Skeletal muscle cell (primary cell): ENCODE data around the gene ITPRIP.

ENCODE experiments used
- DNase-seq: peaks from one replicate; pipeline ENCODE4 v3.0.0-alpha.2; 2010; ENCODE audit warnings: low read depth
- H3K4me3 ChIP-seq: 2 replicates; pipeline ENCODE4 v1.5.1; 2011; ENCODE audit warnings: low read depth, mild to moderate bottlenecking, control low read depth, low read length, moderate library complexity

ITPRIP gene

DNA sequence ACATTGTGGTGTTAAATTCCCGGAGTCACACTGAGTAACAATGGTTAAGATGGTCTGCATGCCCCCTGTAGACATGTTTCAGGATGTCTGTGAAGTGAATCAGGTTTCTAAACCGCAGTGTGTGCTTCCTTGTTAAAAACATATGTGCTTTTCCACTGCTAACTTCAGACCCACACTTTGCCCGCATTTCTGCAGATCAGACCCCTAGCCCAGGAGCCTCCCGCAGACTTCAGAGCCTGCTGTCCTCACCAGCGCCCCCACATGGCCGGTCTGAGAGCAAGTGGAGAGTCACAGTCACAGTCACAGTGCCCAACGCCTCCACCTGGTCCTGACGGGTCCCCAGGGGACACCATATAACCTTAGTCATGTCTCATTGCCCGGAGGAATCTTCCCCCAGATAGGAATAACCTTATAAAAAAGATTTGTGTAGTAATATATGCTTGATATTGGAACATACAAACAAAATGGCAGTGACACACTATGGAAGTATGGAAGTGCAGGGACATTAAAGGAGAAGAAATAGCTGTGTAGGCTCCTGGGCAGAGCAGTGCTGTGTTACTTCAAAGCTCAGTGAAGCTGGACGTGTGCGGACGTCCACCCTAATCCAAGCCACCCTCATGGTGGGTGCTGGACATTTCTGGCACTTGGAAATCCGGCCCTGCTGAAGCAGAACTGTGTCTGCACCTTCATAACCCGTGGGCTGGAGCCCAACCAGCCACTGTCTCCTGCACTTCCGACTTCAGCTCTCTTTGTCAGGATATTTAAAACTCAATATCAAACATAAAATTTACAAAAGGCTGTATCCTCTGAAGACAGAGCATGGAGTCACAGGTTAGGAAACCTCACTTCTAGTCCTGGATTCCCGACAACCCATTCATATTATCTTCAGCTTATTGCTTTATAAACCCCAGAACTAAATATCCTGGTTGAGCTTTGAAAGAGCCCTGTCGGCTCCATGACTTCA lies 40.3 kb downstream of the ITPRIP start:
- peak; percentile 84 for DNase-seq
- H3K4me3 ChIP-seq, result no peak overlapping the region

- H3K4me3 ChIP-seq, result no peak overlapping the region
- DNase-seq, result no peak
Observed at GRCh38 chr10:104296687-104297436, 41.4 kb downstream of the ITPRIP start.

- no peak for DNase-seq
- no peak overlapping the region for H3K4me3 ChIP-seq
Observed at GRCh38 chr10:104293781-104294321, 44.4 kb downstream of the ITPRIP start.

DNA sequence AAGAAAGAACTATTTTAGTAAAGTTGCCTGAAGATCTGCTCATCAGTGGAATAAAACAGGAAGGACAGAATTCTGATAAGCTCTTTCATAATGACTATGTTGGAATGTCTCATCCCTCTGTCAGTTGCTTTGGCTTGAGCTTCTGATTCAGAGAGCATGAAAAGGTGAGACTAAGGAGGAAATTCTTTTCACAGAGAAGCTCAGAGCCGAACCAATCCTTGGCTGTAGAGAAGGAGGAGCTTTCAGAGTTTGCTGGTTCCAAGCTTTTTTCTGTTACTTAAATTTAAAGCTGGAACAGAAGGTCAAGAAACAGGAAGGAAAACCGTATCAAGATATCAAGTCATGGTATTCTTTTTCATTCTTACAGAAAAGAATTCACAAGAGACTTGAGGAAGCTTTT lies 45.3 kb downstream of the ITPRIP start:
- DNase-seq, result peak; percentile 55
- H3K4me3 ChIP-seq, result no peak overlapping the region

DNA sequence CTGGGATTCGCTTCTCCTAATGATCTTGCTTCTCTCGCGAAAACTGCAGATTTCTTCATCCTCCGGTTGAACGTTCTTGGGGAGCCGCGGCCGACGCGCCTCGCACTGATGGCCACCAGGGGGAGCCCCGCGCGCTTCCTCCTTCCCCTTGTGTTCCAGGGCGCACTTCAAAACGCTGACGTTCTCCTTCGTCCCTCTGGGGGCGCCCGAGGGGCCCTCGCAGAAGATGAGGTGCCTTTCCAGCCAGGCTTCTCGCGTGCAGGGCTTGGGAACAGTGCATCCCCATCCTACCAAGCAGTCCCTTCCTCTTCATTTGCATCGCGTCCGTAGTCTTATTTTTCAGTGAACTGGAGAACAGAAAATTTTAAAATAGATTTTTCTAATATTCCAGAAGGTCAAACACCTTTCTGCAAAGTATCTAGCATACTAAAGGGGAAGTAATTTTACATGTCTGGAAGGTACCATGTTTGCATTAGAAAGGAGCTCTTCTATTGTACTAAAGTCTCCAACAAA lies 46.8 kb downstream of the ITPRIP start:
- peak; percentile 58 for DNase-seq
- H3K4me3 ChIP-seq, result no peak overlapping the region

DNA sequence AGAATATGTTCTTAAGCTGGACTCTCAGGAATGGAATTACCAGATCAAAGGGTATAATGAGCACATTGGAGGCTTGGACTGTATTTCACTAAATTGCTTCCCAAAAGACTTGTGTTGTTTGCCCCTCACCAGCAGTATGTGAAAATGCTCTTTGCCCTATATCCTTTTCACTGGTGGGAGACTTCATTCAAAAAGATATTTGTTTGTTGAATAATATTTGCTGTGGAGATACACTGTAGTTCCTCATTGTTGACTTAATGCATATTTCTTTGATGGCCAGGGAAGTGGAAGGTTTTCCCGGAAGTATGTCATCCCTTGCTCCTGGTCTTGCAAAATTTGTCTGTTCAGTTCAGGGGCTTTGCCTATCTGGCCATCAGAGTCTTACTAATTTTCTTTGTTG lies 49.9 kb downstream of the ITPRIP start:
- H3K4me3 ChIP-seq, result no peak overlapping the region
- no peak for DNase-seq

DNA sequence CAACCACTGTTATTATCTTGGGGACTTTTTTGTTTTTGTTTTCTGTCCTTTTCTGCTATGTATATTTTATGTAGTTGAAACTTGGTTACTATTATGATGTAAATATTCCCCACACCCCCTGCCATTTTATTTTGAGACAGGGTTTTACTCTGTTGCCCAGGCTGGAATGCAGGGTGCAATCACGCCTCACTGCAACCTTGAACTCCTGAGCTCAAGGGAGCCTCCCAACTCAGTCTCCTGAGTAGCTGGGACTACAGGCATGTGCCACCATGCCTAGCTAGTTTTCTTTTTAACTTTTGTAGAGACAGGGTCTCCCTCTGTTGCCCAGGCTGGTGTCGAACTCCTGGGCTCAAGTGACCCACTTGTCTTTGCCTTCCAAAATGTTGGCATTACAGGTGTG lies 51.3 kb downstream of the ITPRIP start:
- DNase-seq, result no peak

DNA sequence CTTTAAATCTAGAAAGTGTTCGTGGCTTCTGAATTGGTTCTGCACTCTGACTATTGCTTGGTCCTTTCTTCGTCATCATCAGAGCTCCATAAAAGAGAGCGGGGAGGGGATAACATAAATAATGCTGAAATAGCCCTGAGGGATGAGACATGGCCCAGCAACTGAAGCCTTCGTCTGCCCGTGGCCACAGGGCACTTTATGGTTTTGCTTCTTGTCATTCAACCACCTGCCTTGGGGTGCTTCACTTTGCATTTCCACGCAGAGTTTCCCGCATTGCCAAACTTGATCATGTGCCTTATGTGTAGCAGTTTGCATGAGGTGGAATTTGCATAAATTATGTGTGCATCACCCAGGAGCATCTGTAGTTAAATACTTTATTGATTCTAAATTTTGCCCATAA lies 53.4 kb downstream of the ITPRIP start:
- no peak for DNase-seq
- no peak overlapping the region for H3K4me3 ChIP-seq

More for the DNA sequence above, 51.3 kb downstream of the ITPRIP start:
- no peak overlapping the region for H3K4me3 ChIP-seq

- no peak for DNase-seq
- no peak overlapping the region for H3K4me3 ChIP-seq
Observed at GRCh38 chr10:104281694-104282093, 56.6 kb downstream of the ITPRIP start.

- DNase-seq, result no peak
- no peak overlapping the region for H3K4me3 ChIP-seq
Observed at GRCh38 chr10:104279550-104280259, 58.6 kb downstream of the ITPRIP start.

- H3K4me3 ChIP-seq, result no peak overlapping the region
- no peak for DNase-seq
Observed at GRCh38 chr10:104277785-104278184, 60.5 kb downstream of the ITPRIP start.

GRCh38 chr10:104276192-104276591 lies 62.1 kb downstream of the ITPRIP start:
- DNase-seq, result no peak
- no peak overlapping the region for H3K4me3 ChIP-seq

- peak overlapping the region; percentile 42 for H3K4me3 ChIP-seq
- DNase-seq, result no peak
Observed at GRCh38 chr10:104274762-104275721, 63.2 kb downstream of the ITPRIP start.

- DNase-seq, result no peak
- H3K4me3 ChIP-seq, result no peak overlapping the region
Observed at GRCh38 chr10:104273899-104274575, 64.2 kb downstream of the ITPRIP start.

DNA sequence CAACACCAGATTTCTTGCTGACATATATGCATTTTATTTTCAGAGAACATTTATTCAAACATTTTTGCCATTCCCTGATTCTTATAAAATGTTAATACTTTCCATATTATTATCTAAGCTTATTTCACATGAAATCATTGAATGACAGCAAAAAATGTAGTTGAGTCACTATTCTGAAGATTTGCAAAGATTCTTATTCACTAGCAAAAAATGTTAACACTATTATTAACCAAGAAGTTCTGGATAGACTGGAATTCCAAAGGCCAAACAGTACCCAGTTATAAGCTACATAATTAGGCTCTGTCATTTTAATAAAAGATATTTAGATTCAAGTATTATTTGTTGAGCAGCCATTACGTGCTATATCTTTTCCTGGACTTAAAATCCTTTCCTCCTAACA lies 65.0 kb downstream of the ITPRIP start:
- no peak overlapping the region for H3K4me3 ChIP-seq
- DNase-seq, result no peak

- peak; percentile 96 for DNase-seq
- peak within 1 kb of the TSS; percentile 75 for H3K4me3 ChIP-seq
Observed at GRCh38 chr10:104268713-104269645, 69.3 kb downstream of the ITPRIP start, which contains the start of gene GSTO2. TSS of gene GSTO2 (plus strand) at chr10:104269184. CDS start at chr10:104274916, 5,732 bp downstream.

DNA sequence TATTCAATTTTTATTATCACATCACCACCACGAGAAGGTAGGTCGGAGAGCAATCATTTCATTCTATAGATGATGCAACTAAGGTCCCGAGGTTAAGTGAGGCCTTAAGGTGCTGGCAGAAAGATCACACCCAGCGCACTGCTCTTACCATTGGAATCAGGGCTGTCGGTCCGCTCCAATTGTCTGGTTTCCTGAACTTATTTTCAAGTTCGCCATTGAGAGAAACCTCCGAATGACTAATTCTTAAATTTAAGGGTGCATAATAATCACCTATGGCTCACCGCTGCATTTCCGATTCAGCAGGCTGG lies 69.9 kb downstream of the ITPRIP start:
- peak overlapping the region; percentile 75 for H3K4me3 ChIP-seq
- no peak for DNase-seq
